Measurements from ENCODE around the gene BARX1. TPM values are rescaled to one million over a fixed set of nuclear protein-coding genes. Genes with fewer than 3 reads are reported as not detected.

BARX1 gene, protein sequence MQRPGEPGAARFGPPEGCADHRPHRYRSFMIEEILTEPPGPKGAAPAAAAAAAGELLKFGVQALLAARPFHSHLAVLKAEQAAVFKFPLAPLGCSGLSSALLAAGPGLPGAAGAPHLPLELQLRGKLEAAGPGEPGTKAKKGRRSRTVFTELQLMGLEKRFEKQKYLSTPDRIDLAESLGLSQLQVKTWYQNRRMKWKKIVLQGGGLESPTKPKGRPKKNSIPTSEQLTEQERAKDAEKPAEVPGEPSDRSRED
- 0.09 TPM in 1 of 2 replicates, not detected in the other for total RNA-seq

DNA sequence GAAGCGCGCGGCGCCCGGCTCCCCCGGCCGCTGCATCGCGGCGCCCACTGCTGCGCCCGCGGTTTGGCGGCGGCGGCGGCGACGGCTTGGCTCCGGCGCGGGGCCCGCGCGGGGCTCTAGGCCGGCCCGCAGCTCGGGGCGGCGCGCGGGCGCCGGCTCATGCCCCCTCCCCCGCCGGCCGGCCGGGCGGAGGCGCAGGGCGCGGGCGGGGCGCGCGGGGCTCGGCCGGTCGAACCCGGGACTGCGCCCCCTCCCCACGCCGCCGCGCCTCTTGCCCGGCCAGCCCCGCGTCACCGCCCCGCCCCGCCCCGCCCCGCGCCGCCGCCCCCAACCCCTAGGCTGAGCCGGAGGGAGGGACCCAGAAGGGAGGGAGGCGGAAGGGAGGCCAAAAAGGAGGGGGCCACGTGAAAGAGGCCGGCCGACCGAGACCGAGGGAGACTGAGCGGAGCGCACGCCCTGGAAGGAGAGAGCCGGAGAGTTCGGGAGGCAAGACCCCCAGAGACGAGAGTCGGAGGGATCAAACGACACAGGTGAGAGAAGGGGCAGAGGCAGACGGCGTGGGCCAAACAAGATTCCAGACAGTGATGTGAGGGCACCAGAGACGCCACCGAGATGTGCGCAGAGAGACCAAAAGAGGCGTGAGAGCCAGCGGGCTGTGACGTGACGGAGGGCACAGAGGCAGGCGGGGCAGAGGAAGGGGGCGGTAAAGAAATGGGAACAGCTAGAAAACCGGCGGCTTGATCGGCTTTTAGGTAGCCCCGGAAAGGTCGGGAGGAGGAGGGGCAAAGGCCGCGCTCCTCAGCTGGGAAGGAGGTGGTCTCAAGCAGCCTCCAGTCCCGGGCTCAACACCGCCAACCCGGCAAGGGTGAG lies at the start of gene BARX1:
Gene BARX1 (minus strand): TSS at position 245 of the 870 bp plus-strand sequence. CDS start 209 bp downstream, at position 36.

Other genes starting within 250 kb of the BARX1 start
- 6.1 and 8.7 TPM in 2 replicates for gene PTPDC1, start 129.1 kb upstream of the BARX1 start, total RNA-seq